ENCODE measurements around the gene HMGXB4. TPM values are rescaled to one million over a fixed set of nuclear protein-coding genes. Genes with fewer than 3 reads are reported as not detected.

Gene HMGXB4
- total RNA-seq, 2 experiments from 2014 or later = 33.7 to 38.2 TPM

DNA sequence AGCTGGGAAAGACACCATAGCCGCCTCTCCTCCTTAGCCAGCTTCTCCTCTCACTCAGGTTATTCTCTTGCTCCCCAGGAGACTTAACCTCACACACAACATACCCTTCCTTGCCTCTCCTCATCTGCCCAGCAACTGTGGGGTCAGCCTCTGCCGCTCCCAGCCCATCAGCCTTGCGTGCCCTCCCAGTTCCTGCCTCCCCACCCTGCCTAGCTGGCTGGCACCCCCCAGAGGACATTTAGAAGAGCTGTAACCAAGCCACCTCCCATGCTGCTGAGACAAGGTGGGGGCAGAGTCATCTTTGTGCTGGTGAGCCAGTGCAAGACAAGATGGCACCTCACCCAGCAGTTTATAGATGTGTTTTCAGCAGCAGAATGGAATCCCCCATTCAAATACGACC lies 80.6 kb downstream of the HMGXB4 start:
- H3K9me3 Mint-ChIP-seq = no peaks in the 10 kb centered on the region
- H3K4me3 Mint-ChIP-seq = no peak overlapping the region
- no peaks in the 10 kb centered on the region for H3K27me3 Mint-ChIP-seq
- peak; percentile 27 for DNase-seq
- POLR2A ChIA-PET = no interaction called here
- peaks cover 27% of the 10 kb centered on the region for H3K36me3 Mint-ChIP-seq (ENCODE audit: low read depth)
- CTCF ChIA-PET = interaction anchor here (2.4 kb wide), 1 partner anchor 13 kb away, joined by 8 read pairs; no protein-coding TSS in a partner anchor
- intact Hi-C loops (cut with micrococcal nuclease) = no loop called here
- peaks cover 10% of the 10 kb centered on the region for H3K4me1 Mint-ChIP-seq (ENCODE audit: low read depth)
- ATAC-seq = peak; percentile 67
- no peak overlapping the region for H3K27ac Mint-ChIP-seq
- peak; percentile 17 for TF ChIP-seq CTCF (IDR thresholded peaks at IDR 0.05)

DNA sequence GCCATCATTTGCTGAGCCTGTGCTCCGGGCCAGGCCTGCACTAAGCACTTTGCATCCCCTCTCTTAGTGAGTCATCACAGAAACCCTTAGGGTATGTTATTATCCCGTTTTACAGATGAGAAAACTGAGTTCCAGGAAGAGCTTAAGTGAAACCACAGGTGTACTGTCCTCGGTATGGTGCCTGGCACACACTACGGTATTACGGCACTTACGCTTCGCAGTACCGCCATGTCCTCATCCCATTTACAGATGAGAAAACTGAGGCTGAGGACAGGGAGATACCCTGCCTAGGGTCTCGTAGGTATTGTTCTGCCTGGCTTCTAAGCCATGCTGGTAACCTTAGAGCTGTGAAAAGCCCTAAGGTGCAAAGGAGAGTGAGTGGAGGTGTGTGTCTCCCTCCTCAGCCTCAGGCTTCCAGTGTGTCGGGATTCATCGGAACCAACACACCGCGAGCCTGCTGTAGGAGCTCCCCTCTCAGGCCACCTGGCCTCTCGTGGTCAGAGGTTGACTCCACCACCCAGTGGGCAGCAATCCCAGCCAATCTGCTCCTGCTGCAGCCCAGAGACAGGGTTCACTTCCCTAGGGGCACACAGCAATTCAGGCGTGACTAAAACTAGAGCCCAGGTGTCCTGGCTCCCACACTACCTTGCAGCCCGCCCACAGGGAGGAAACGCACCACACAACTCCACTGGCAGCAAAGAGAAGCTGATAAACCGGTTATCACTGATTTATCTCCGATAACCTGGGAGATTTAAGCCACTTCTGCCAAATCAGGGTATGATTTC lies 84.0 kb downstream of the HMGXB4 start:
- no peak overlapping the region for H3K27ac Mint-ChIP-seq

DNA sequence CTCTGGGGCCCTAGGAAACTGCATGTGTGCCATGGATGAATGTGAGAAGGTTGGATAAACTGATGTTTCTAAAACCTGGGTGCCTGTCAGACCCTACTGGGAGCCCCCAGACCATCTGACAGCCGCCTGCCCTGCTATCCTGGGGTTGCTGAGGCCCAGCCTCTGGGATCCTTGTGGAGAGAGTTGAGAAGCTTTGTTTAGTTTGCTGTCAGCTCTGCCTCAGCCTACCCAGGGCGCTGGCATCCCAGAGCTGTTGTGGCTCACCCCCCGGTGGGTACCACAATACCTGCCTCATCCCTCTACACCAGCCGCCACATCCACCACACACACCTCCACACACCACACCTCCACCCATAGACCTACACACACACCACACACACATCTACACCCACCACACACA lies 85.1 kb downstream of the HMGXB4 start:
- ATAC-seq = no peak
- CTCF ChIA-PET = no interaction called here
- peaks cover 16% of the 10 kb centered on the region for H3K36me3 Mint-ChIP-seq (ENCODE audit: low read depth)
- POLR2A ChIA-PET = no interaction called here
- no peak for TF ChIP-seq CTCF (IDR thresholded peaks at IDR 0.05)
- no peaks in the 10 kb centered on the region for H3K9me3 Mint-ChIP-seq
- H3K27ac Mint-ChIP-seq = no peak overlapping the region
- H3K4me1 Mint-ChIP-seq (ENCODE audit: low read depth) = no peaks in the 10 kb centered on the region
- intact Hi-C loops (cut with micrococcal nuclease) = no loop called here
- H3K27me3 Mint-ChIP-seq = no peaks in the 10 kb centered on the region
- no peak overlapping the region for H3K4me3 Mint-ChIP-seq
- DNase-seq = no peak

More for the DNA sequence above, 84.0 kb downstream of the HMGXB4 start:
- ChIA-PET POLR2A (interaction anchor here (1.2 kb wide), 1 partner anchor 19 kb away, joined by 3 read pairs; no protein-coding TSS in a partner anchor), CTCF (interaction anchor here (1.0 kb wide), 2 partner anchors 10 to 725 kb away, joined by 4 read pairs; no protein-coding TSS in a partner anchor)
- no peak for TF ChIP-seq CTCF (IDR thresholded peaks at IDR 0.05)
- H3K36me3 Mint-ChIP-seq (ENCODE audit: low read depth) = peaks cover 17% of the 10 kb centered on the region
- H3K9me3 Mint-ChIP-seq = no peaks in the 10 kb centered on the region
- no peaks in the 10 kb centered on the region for H3K27me3 Mint-ChIP-seq
- H3K4me3 Mint-ChIP-seq = no peak overlapping the region
- intact Hi-C loops (cut with micrococcal nuclease) = no loop called here
- H3K4me1 Mint-ChIP-seq (ENCODE audit: low read depth) = no peaks in the 10 kb centered on the region
- DNase-seq (no peak), ATAC-seq (no peak)

DNA sequence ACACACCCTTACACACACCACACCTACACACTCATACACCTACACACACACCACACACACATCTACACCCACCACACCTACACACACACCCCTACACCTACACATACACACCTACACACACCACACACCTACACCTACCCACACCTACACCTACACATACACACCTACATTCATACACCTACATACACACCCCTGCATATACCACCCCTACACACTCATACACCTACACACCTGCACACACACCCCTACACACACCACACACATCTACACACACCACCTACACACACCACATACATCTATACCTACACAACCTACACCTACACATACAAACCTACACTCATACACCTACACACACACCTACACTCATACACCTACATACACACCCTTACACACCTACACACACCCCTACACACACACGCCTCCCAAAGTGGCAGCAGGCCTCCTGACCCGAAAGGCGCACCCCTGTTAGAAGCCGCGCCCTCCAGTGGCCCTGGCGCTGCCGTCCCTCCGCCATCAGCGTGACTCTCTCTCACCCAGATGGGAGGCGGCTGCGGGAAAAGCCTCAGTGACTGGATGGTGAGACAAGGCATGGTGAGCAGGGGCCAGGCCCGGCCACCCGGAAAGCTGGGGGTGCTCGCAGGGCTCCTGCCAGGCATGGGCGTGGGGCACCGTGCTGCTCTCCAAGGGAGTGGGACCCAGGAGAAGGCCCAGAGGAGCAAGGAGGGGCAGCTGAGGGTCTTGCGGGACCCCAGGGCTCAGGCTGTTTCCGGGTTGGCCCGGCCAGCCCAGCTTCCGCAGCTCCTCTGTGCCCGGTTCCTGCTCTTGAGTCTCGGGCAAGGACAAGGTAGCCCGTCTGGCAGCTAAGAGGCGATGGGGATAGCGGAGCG lies 86.6 kb downstream of the HMGXB4 start:
- no peak for TF ChIP-seq CTCF (IDR thresholded peaks at IDR 0.05)
- DNase-seq = no peak
- no peak overlapping the region for H3K4me3 Mint-ChIP-seq
- H3K27me3 Mint-ChIP-seq = no peaks in the 10 kb centered on the region
- H3K36me3 Mint-ChIP-seq (ENCODE audit: low read depth) = peaks cover 10% of the 10 kb centered on the region
- no peaks in the 10 kb centered on the region for H3K9me3 Mint-ChIP-seq
- ChIA-PET POLR2A (interaction anchor here (0.7 kb wide), 1 partner anchor 41 kb away, joined by 3 read pairs; no protein-coding TSS in a partner anchor), CTCF (no interaction called here)
- intact Hi-C loops (cut with micrococcal nuclease) = no loop called here
- no peaks in the 10 kb centered on the region for H3K4me1 Mint-ChIP-seq (ENCODE audit: low read depth)
- no peak for ATAC-seq
- no peak overlapping the region for H3K27ac Mint-ChIP-seq
